Mucosa of descending colon (tissue), 3 donors: ENCODE data around the gene PLXDC2. TPM values are rescaled to one million over a fixed set of nuclear protein-coding genes. Genes with fewer than 3 reads are reported as not detected.
"Not testable (repeated sequence)": the region's sequence is repeated elsewhere in the genome, so short reads cannot be mapped to it uniquely, and the experiment has no call there.

Experiments
- ATAC-seq: fragments of 200-7000 bp; cut with Tn5 transposase; one replicate; pipeline ENCODE4 v1.9.1; 2020; ENCODE audit warnings: mild to moderate bottlenecking, moderate library complexity
- DNase-seq, 3 donors: peaks; one replicate each; pipeline ENCODE4 v3.0.0-alpha.2; 2020
- H3K36me3 ChIP-seq: fragments of 200-600 bp; one replicate; pipeline ENCODE4 v1.8.0; 2021; ENCODE audit warnings: low read depth, mild to moderate bottlenecking
- H3K4me1 ChIP-seq: fragments of 200-600 bp; one replicate; pipeline ENCODE4 v1.8.0; 2021; ENCODE audit warnings: low read depth, mild to moderate bottlenecking
- H3K4me3 ChIP-seq: fragments of 200-600 bp; one replicate; pipeline ENCODE4 v1.8.0; 2021; ENCODE audit warnings: mild to moderate bottlenecking
- H3K9me3 ChIP-seq: fragments of 200-600 bp; one replicate; pipeline ENCODE4 v1.8.0; 2021; ENCODE audit warnings: mild to moderate bottlenecking
- intact Hi-C, 2 donors: fragments of 100-400 bp; cut with DNase I in 1 of 2; cut with micrococcal nuclease in 1 of 2; formaldehyde crosslinking; loops; one replicate each; pipeline versions ENCODE4 v1.11.0 to v1.11.1; 2022; cut with DNase I, micrococcal nuclease
- total RNA-seq, 3 donors: library from RNA; stranded (reverse); fragmentation: NEBNext Ultra II Directional in 2 of 3; extraction: Animal tissue kit (Norgen Biotek cat#: 25700) in 2 of 3; gene quantifications; one replicate each; pipeline versions ENCODE4 v1.2.1 to v1.2.4, GENCODE V29; 2021 to 2023
- TF ChIP-seq, protein P1 (sequence below): fragments of 200-600 bp; IDR thresholded peaks from one replicate; pipeline ENCODE4 v1.8.0; 2022; ENCODE audit warnings: antibody characterized with exemption, mild to moderate bottlenecking
- donor health status: DM: no; HTN: no; CAD: no; lungs with moderate emphysema.
- donor health status: DM: no; HTN: no; CAD: no.
- donor health status: DM: no; HTN: yes; CAD: no.

The PLXDC2 gene
- total RNA-seq, 3 donors from 2014 or later: 19.9 to 31.6 (median 30.3) TPM

DNA sequence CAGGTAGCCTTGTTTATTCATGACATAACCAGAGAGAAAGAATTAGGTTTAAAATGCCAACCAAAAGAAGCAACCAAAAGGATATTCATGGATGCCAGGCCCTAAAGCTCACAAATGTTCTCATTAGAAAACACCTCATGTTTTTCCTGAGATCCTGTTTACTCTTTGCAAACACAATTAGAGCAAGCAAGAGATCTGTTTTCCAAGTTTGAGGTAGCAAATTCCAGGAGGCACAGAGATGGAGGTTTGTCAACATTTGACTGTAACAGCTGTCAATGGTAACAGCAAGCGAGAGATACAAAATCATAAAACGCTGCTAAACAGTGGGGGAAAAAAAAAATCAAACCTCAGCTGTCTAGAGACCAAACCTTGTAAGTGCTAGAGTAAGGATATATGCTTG is 182.2 kb downstream of the PLXDC2 start:
- intact Hi-C loops: loop anchor here in 1 of 2 donors (10.0 kb wide), 1 partner anchor 184 kb away; the partner anchor contains the start of gene PLXDC2
- Histone ChIP-seq H3K36me3 (no peaks in the 10 kb centered on the region), H3K9me3 (no peaks in the 10 kb centered on the region), H3K4me3 (no peak overlapping the region), H3K4me1 (peaks cover 5% of the 10 kb centered on the region)
- DNase-seq (no peak), ATAC-seq (no peak)
- TF ChIP-seq, protein P1, sequence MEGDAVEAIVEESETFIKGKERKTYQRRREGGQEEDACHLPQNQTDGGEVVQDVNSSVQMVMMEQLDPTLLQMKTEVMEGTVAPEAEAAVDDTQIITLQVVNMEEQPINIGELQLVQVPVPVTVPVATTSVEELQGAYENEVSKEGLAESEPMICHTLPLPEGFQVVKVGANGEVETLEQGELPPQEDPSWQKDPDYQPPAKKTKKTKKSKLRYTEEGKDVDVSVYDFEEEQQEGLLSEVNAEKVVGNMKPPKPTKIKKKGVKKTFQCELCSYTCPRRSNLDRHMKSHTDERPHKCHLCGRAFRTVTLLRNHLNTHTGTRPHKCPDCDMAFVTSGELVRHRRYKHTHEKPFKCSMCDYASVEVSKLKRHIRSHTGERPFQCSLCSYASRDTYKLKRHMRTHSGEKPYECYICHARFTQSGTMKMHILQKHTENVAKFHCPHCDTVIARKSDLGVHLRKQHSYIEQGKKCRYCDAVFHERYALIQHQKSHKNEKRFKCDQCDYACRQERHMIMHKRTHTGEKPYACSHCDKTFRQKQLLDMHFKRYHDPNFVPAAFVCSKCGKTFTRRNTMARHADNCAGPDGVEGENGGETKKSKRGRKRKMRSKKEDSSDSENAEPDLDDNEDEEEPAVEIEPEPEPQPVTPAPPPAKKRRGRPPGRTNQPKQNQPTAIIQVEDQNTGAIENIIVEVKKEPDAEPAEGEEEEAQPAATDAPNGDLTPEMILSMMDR: no peak

DNA sequence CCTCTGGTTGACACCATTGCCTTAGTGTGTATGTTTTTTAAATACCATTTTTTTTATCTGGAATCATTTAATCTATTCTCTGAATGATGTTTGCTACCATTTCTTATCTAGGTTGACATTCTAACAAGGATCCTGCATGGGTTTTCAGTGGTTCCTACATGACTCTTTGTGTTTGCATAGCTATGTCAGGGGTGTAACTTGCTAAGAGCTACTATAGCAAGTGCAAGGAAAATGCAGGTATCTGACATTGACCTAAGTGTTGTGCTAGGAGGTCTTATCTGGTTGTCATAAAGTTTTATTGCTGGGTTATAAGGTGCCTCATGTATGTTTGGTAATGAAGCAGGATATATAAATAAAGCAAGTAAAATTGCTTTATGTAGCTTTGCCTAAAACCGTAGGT is 183.2 kb downstream of the PLXDC2 start:
- intact Hi-C loops: loop anchor here in 1 of 2 donors (10.0 kb wide), 1 partner anchor 185 kb away; the partner anchor contains the start of gene PLXDC2
- ATAC-seq: peak; percentile 88

DNA sequence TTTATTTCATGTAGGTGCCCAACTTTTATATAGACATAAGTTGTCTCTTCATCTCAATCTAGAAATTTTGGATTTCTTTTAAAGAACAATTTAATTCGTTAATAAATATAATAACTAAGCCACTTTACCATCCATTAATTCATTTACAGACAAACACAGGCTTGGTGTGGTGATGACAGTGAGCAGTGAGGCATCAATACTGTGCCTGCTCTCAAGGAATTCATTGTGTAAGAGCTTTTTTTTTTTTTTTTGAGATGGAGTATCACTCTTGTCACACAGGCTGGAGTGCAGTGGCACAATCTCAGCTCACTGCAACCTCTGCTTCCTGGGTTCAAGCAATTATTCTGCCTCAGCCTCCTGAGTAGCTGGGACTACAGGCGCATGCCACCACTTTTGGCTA is 185.8 kb downstream of the PLXDC2 start:
- H3K4me1 ChIP-seq, DNase-seq, H3K9me3 ChIP-seq, H3K4me3 ChIP-seq, intact Hi-C loops, H3K36me3 ChIP-seq, ATAC-seq: not testable (repeated sequence)

More for the DNA sequence above, 183.2 kb downstream of the PLXDC2 start:
- TF ChIP-seq, protein P1: no peak
- no peaks in the 10 kb centered on the region for H3K9me3 ChIP-seq
- no peaks in the 10 kb centered on the region for H3K36me3 ChIP-seq
- peaks cover 5% of the 10 kb centered on the region for H3K4me1 ChIP-seq
- peak in 1 of 3 donors; percentile 34 for DNase-seq
- no peak overlapping the region for H3K4me3 ChIP-seq

DNA sequence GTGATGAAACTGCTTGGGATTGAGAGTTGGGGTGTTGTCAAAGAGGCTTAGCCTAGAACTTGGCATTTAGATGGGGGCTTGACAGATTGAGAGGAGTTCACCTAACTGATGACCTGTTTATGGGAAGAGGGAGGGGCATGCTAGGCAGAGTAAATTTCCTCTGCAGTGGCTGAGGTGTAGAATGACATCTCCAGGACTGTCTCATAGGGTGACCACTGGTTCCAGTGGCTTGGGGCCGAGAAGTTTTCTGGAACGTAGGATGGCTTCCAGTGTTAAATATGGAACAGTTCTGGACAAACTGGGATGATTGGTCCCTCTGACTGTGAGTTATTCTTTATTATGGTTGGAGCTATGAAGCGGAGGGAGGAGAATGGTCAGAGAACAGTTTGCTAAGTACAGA is 186.4 kb downstream of the PLXDC2 start:
- Histone ChIP-seq H3K36me3 (no peaks in the 10 kb centered on the region), H3K4me3 (no peak overlapping the region), H3K9me3 (no peaks in the 10 kb centered on the region), H3K4me1 (peaks cover 5% of the 10 kb centered on the region)
- TF ChIP-seq, protein P1: no peak
- no peak for DNase-seq
- ATAC-seq: no peak
- intact Hi-C loops: no loop called here

DNA sequence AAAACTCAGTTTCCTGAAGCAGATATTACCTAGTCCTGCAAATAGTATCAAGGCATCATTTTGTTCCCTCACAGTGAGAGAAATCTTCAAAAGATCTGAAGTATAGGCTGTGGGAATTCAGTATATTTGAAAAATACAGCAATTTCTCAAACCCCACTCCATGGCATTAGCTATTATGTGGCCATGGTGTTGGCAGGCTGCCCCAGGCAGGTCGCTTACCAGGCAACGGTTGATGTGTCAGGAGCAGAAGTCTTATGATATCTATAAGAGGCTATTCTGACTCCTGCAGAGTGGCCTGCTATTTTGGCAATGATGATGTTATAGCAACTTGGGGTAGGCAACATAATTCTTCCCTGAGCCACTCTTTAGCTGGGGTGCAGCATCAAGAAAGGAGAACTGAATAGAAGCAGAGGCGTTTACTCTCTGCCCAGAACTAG is 187.9 kb downstream of the PLXDC2 start:
- no peaks in the 10 kb centered on the region for H3K36me3 ChIP-seq
- no peak overlapping the region for H3K4me3 ChIP-seq
- TF ChIP-seq, protein P1: no peak
- no peaks in the 10 kb centered on the region for H3K4me1 ChIP-seq
- no peaks in the 10 kb centered on the region for H3K9me3 ChIP-seq
- intact Hi-C loops: no loop called here
- no peak for DNase-seq
- ATAC-seq: no peak

DNA sequence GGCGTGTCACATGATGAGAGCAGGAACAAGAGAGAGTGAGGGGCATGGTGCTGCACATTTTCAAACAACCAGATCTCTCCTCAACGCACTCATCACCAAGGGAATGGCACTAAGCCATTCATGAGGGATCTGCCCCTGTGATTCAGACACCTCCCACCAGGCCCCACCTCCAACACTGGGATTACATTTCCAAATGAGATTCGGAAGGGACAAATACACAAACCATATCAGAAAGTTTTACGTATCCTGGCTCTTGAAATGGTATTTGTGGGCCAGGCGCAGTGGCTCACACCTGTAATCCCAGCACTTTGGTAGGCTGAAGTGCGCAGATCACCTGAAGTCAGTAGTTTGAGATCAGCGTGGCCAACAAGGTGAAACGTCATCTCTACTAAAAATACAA is 189.4 kb downstream of the PLXDC2 start:
- intact Hi-C loops: no loop called here
- no peak for DNase-seq

More for the DNA sequence above, 189.4 kb downstream of the PLXDC2 start:
- Histone ChIP-seq H3K9me3 (no peaks in the 10 kb centered on the region), H3K4me1 (no peaks in the 10 kb centered on the region), H3K4me3 (no peak overlapping the region), H3K36me3 (no peaks in the 10 kb centered on the region)
- no peak for ATAC-seq
- TF ChIP-seq, protein P1: no peak
